ENCODE results near the gene GATA2.

GATA2 gene

DNA sequence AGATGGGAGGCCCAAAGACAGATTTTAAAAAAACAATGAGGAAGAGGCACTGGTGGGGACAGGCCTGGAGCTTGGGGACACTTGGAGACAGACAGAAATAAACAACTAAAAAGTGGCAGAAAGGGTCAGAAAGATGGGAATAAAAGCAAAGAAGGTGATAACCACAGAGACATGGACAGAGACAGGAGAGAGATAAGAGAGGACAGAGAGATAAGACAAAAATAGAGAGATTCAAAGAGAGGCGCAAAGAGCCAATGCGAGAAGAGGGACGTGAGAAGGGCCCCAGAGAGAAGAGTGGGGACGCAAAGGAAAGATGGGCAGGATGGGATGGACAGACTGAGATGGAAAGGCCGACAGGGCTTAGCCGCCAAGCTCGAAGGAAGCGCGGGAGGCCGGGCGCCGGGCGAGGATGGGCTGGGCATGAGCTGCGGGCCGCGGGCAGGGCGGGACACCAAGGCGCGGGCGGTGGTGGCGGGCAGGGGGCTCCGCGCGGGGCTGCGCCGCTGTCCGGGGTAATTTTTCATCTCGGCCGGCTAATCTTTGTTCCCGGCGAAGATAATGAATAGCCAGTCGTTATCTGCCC is 3.1 kb upstream of the GATA2 start:
- TF ChIP-seq TEAD4 (IDR thresholded peaks at IDR 0.05): no peak
- no peak for TF ChIP-seq RAD21 (IDR thresholded peaks at IDR 0.05; ENCODE audit: low read depth)
- no peak for TF ChIP-seq CREB1 (IDR thresholded peaks at IDR 0.05; ENCODE audit: low read depth)
- TF ChIP-seq NFIC (IDR thresholded peaks at IDR 0.05): no peak
- no peak for TF ChIP-seq EP300 (IDR thresholded peaks at IDR 0.05; ENCODE audit: borderline replicate concordance)
- no peak for TF ChIP-seq TAF1 (IDR thresholded peaks at IDR 0.05; ENCODE audit: low read depth)
- TF ChIP-seq FOXM1 (IDR thresholded peaks at IDR 0.05; ENCODE audit: borderline replicate concordance, low read depth): no peak
- TF ChIP-seq, protein P1, sequence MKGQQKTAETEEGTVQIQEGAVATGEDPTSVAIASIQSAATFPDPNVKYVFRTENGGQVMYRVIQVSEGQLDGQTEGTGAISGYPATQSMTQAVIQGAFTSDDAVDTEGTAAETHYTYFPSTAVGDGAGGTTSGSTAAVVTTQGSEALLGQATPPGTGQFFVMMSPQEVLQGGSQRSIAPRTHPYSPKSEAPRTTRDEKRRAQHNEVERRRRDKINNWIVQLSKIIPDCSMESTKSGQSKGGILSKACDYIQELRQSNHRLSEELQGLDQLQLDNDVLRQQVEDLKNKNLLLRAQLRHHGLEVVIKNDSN (IDR thresholded peaks at IDR 0.05): no peak
- TF ChIP-seq YY1 (IDR thresholded peaks at IDR 0.05; ENCODE audit: low read depth): no peak
- TF ChIP-seq EGR1 (IDR thresholded peaks at IDR 0.05): no peak
- TF ChIP-seq ZBTB7A (IDR thresholded peaks at IDR 0.05; ENCODE audit: low read depth): no peak
- TF ChIP-seq, protein P2, sequence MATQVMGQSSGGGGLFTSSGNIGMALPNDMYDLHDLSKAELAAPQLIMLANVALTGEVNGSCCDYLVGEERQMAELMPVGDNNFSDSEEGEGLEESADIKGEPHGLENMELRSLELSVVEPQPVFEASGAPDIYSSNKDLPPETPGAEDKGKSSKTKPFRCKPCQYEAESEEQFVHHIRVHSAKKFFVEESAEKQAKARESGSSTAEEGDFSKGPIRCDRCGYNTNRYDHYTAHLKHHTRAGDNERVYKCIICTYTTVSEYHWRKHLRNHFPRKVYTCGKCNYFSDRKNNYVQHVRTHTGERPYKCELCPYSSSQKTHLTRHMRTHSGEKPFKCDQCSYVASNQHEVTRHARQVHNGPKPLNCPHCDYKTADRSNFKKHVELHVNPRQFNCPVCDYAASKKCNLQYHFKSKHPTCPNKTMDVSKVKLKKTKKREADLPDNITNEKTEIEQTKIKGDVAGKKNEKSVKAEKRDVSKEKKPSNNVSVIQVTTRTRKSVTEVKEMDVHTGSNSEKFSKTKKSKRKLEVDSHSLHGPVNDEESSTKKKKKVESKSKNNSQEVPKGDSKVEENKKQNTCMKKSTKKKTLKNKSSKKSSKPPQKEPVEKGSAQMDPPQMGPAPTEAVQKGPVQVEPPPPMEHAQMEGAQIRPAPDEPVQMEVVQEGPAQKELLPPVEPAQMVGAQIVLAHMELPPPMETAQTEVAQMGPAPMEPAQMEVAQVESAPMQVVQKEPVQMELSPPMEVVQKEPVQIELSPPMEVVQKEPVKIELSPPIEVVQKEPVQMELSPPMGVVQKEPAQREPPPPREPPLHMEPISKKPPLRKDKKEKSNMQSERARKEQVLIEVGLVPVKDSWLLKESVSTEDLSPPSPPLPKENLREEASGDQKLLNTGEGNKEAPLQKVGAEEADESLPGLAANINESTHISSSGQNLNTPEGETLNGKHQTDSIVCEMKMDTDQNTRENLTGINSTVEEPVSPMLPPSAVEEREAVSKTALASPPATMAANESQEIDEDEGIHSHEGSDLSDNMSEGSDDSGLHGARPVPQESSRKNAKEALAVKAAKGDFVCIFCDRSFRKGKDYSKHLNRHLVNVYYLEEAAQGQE (IDR thresholded peaks at IDR 0.05; ENCODE audit: low read depth): no peak
- TF ChIP-seq, protein P3, sequence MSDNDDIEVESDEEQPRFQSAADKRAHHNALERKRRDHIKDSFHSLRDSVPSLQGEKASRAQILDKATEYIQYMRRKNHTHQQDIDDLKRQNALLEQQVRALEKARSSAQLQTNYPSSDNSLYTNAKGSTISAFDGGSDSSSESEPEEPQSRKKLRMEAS (IDR thresholded peaks at IDR 0.05): no peak

DNA sequence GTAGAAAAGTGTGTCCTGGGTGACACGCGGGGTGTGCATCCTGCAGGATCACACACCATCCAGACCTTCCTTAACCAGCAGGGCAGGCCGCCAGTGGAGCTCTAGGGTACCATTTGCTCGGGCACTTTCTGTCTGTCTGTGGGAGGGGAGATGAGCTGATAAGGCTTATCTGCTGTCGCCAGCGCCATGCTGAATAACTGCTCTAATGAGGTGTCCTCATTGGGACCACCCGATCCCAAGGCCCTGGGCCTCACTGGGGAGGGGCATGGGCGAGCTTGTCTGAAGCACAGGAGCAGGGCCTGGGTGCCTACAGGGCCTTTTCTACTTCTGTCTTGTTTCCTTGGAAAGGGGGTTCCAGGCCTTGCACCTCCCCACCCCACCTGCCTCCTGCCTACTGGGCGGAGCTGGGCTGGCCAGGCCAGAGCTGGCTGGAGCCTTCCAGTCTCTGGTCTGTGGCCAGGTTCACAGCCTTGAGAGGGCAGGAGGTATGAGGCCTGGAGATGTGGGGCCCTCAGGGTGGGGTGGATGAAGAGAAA is 2.5 kb upstream of the GATA2 start:
- TF ChIP-seq, protein P1 (IDR thresholded peaks at IDR 0.05): no peak
- TF ChIP-seq RAD21 (IDR thresholded peaks at IDR 0.05; ENCODE audit: low read depth) (no peak), EGR1 (IDR thresholded peaks at IDR 0.05) (no peak), CREB1 (IDR thresholded peaks at IDR 0.05; ENCODE audit: low read depth) (no peak), CEBPB (IDR thresholded peaks at IDR 0.05) (no peak), FOXM1 (IDR thresholded peaks at IDR 0.05; ENCODE audit: borderline replicate concordance, low read depth) (no peak), EP300 (IDR thresholded peaks at IDR 0.05; ENCODE audit: borderline replicate concordance) (no peak), YY1 (IDR thresholded peaks at IDR 0.05; ENCODE audit: low read depth) (no peak), TCF12 (IDR thresholded peaks at IDR 0.05; ENCODE audit: low read depth) (no peak), NFIC (IDR thresholded peaks at IDR 0.05) (no peak), TAF1 (IDR thresholded peaks at IDR 0.05; ENCODE audit: low read depth) (no peak), TEAD4 (IDR thresholded peaks at IDR 0.05) (no peak), ZBTB7A (IDR thresholded peaks at IDR 0.05; ENCODE audit: low read depth) (no peak)
- TF ChIP-seq, protein P3 (IDR thresholded peaks at IDR 0.05): no peak
- TF ChIP-seq, protein P2 (IDR thresholded peaks at IDR 0.05; ENCODE audit: low read depth): no peak

DNA sequence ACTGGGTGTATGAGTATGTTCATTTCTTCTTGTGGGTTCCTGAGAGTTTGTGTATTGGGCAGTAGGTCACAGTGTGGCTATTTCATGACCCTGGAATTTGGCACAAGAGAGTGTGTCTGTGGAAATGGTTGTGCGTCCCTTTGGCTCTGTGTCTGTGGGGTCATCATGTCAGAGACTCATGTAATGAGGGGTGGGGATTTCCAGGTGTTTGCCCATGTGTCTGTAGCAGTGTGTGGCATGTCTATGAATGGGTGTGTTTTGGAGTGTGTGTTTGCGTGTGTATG is 1.3 kb upstream of the GATA2 start:
- no peak for TF ChIP-seq ZBTB7A (IDR thresholded peaks at IDR 0.05; ENCODE audit: low read depth)
- no peak for TF ChIP-seq EP300 (IDR thresholded peaks at IDR 0.05; ENCODE audit: borderline replicate concordance)
- no peak for TF ChIP-seq TCF12 (IDR thresholded peaks at IDR 0.05; ENCODE audit: low read depth)
- TF ChIP-seq, protein P1 (IDR thresholded peaks at IDR 0.05): no peak
- no peak for TF ChIP-seq CREB1 (IDR thresholded peaks at IDR 0.05; ENCODE audit: low read depth)
- TF ChIP-seq NFIC (IDR thresholded peaks at IDR 0.05): no peak
- no peak for TF ChIP-seq FOXM1 (IDR thresholded peaks at IDR 0.05; ENCODE audit: borderline replicate concordance, low read depth)
- TF ChIP-seq EGR1 (IDR thresholded peaks at IDR 0.05): no peak
- no peak for TF ChIP-seq YY1 (IDR thresholded peaks at IDR 0.05; ENCODE audit: low read depth)
- no peak for TF ChIP-seq RAD21 (IDR thresholded peaks at IDR 0.05; ENCODE audit: low read depth)
- no peak for TF ChIP-seq TEAD4 (IDR thresholded peaks at IDR 0.05)
- TF ChIP-seq CEBPB (IDR thresholded peaks at IDR 0.05): no peak
- TF ChIP-seq TAF1 (IDR thresholded peaks at IDR 0.05; ENCODE audit: low read depth): no peak
- TF ChIP-seq, protein P3 (IDR thresholded peaks at IDR 0.05): no peak

DNA sequence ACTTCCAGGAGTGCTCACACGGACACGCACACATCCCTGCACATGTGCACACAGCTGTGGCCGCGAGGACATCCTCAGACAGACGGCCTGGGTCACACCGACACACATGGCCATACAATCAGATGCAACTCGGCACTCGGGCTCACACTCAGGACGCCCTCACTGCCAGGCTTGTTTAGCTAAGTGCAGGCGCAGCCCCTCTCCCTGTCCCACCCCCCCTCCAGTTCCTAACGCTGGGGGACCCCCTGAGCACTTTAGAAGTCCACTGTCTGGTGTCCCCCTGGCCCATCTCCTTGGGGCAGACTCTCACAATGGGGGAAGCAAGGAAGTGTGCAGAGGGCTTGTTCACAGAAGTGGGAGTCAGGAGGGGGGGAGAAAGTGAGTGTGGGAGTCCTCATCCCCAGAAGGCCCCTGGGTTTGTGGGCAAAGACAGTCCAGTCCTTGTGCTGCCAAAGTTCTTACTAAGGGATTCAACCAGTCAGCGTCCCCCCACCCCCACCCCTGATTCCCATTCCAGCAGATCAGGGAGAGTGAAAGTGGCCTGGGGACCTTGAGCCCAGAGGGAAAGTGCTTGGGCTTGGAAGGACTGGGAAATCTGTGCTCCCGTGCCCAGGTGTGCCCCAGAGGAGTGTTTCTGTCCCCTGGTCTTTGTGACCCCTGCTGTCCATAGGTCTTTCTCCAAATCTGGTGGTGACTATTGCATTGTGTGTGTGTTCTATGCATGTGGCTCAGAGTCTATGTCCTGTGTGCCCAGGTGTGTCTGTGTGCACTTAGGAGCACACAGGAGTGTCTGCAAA is 767 bp upstream of the GATA2 start:
- TF ChIP-seq TEAD4 (IDR thresholded peaks at IDR 0.05) (no peak), CEBPB (IDR thresholded peaks at IDR 0.05) (no peak), EGR1 (IDR thresholded peaks at IDR 0.05) (no peak), TCF12 (IDR thresholded peaks at IDR 0.05; ENCODE audit: low read depth) (no peak), TAF1 (IDR thresholded peaks at IDR 0.05; ENCODE audit: low read depth) (no peak), FOXM1 (IDR thresholded peaks at IDR 0.05; ENCODE audit: borderline replicate concordance, low read depth) (no peak), EP300 (IDR thresholded peaks at IDR 0.05; ENCODE audit: borderline replicate concordance) (no peak), YY1 (IDR thresholded peaks at IDR 0.05; ENCODE audit: low read depth) (no peak), RAD21 (IDR thresholded peaks at IDR 0.05; ENCODE audit: low read depth) (no peak), NFIC (IDR thresholded peaks at IDR 0.05) (no peak), ZBTB7A (IDR thresholded peaks at IDR 0.05; ENCODE audit: low read depth) (no peak), CREB1 (IDR thresholded peaks at IDR 0.05; ENCODE audit: low read depth) (no peak)
- TF ChIP-seq, protein P1 (IDR thresholded peaks at IDR 0.05): no peak
- TF ChIP-seq, protein P2 (IDR thresholded peaks at IDR 0.05; ENCODE audit: low read depth): no peak
- TF ChIP-seq, protein P3 (IDR thresholded peaks at IDR 0.05): no peak
